Nephron progenitor cell (in vitro differentiated cells): ENCODE measurements around the gene CNTD1.
"Not testable (repeated sequence)": the region's sequence is repeated elsewhere in the genome, so short reads cannot be mapped to it uniquely, and the experiment has no call there.

Experiments
- DNase-seq: peaks from one replicate; pipeline ENCODE4 v3.0.0; 2021
- H3K27ac Mint-ChIP-seq: 2 replicates; pipeline ENCODE4 v1.8.0; 2021; ENCODE audit warnings: mild to moderate bottlenecking, moderate library complexity, mixed read lengths
- H3K27me3 Mint-ChIP-seq: 2 replicates; pipeline ENCODE4 v1.8.0; 2021; ENCODE audit warnings: mild to moderate bottlenecking, low read depth, mixed read lengths; ENCODE audit not compliant: poor library complexity
- H3K36me3 Mint-ChIP-seq: 2 replicates; pipeline ENCODE4 v1.8.0; 2021; ENCODE audit warnings: low read depth, mixed read lengths
- H3K4me1 Mint-ChIP-seq: 2 replicates; pipeline ENCODE4 v1.8.0; 2021; ENCODE audit warnings: mixed read lengths
- H3K4me3 Mint-ChIP-seq: 2 replicates; pipeline ENCODE4 v1.8.0; 2021; ENCODE audit warnings: mild to moderate bottlenecking, moderate library complexity, mixed read lengths
- H3K9me3 Mint-ChIP-seq: 2 replicates; pipeline ENCODE4 v1.8.0; 2021; ENCODE audit warnings: mild to moderate bottlenecking, moderate library complexity, mixed read lengths
- CTCF ChIP-seq: fragments of 200-600 bp; sonication (generic); IDR thresholded peaks from 2 replicates; pipeline ENCODE4 v1.5.0; 2021; ENCODE audit warnings: antibody characterized with exemption

Gene CNTD1

GRCh38 chr17:42853597-42853967 lies 54.9 kb downstream of the CNTD1 start:
- no peak for DNase-seq
- Mint-ChIP-seq H3K27ac (no peak overlapping the region), H3K4me3 (no peak overlapping the region), H3K9me3 (no peaks in the 10 kb centered on the region), H3K4me1 (peaks cover 22% of the 10 kb centered on the region), H3K27me3 (peaks cover 5% of the 10 kb centered on the region), H3K36me3 (no peaks in the 10 kb centered on the region)
- TF ChIP-seq CTCF = no peak

GRCh38 chr17:42853968-42854790 lies 55.5 kb downstream of the CNTD1 start:
- Mint-ChIP-seq H3K36me3 (no peaks in the 10 kb centered on the region), H3K9me3 (no peaks in the 10 kb centered on the region), H3K27ac (no peak overlapping the region), H3K4me1 (peaks cover 21% of the 10 kb centered on the region), H3K27me3 (peaks cover 5% of the 10 kb centered on the region), H3K4me3 (no peak overlapping the region)
- no peak for TF ChIP-seq CTCF
- DNase-seq = no peak

- DNase-seq = no peak
These were observed 56.5 kb downstream of the CNTD1 start for GRCh38 chr17:42855048-42855596.

GRCh38 chr17:42856093-42856492 lies 57.4 kb downstream of the CNTD1 start:
- DNase-seq, H3K27me3 Mint-ChIP-seq, H3K36me3 Mint-ChIP-seq, H3K4me1 Mint-ChIP-seq, H3K27ac Mint-ChIP-seq, H3K9me3 Mint-ChIP-seq, H3K4me3 Mint-ChIP-seq: not testable (repeated sequence)

More at GRCh38 chr17:42855048-42855596, 56.5 kb downstream of the CNTD1 start:
- no peak for TF ChIP-seq CTCF
- no peaks in the 10 kb centered on the region for H3K36me3 Mint-ChIP-seq
- no peak overlapping the region for H3K27ac Mint-ChIP-seq
- H3K4me3 Mint-ChIP-seq = no peak overlapping the region
- peaks cover 12% of the 10 kb centered on the region for H3K4me1 Mint-ChIP-seq
- H3K27me3 Mint-ChIP-seq = peaks cover 7% of the 10 kb centered on the region
- no peaks in the 10 kb centered on the region for H3K9me3 Mint-ChIP-seq

- not testable (repeated sequence) for H3K4me3 Mint-ChIP-seq, H3K9me3 Mint-ChIP-seq, H3K27ac Mint-ChIP-seq, DNase-seq, H3K4me1 Mint-ChIP-seq, H3K36me3 Mint-ChIP-seq
- peaks cover 14% of the 10 kb centered on the region for H3K27me3 Mint-ChIP-seq
These were observed 57.9 kb downstream of the CNTD1 start for GRCh38 chr17:42856516-42856915.

GRCh38 chr17:42857389-42857788 lies 58.7 kb downstream of the CNTD1 start:
- Mint-ChIP-seq H3K4me1 (no peaks in the 10 kb centered on the region), H3K36me3 (no peaks in the 10 kb centered on the region), H3K4me3 (no peak overlapping the region), H3K27me3 (peaks cover 17% of the 10 kb centered on the region), H3K27ac (no peak overlapping the region), H3K9me3 (no peaks in the 10 kb centered on the region)
- TF ChIP-seq CTCF = no peak
- DNase-seq = no peak
